Chondrocyte (in vitro differentiated cells): ENCODE data around the gene PITPNM2. TPM values are rescaled to one million over a fixed set of nuclear protein-coding genes. Genes with fewer than 3 reads are reported as not detected.
"Not testable (repeated sequence)": the region's sequence is repeated elsewhere in the genome, so short reads cannot be mapped to it uniquely, and the experiment has no call there.

Experiments
- DNase-seq: peaks from one replicate; pipeline ENCODE4 v3.0.0; 2021; ENCODE audit warnings: mixed read lengths, low spot score
- H3K27ac Mint-ChIP-seq: one replicate; pipeline ENCODE4 v1.8.0; 2021; ENCODE audit warnings: mild to moderate bottlenecking, moderate library complexity, mixed read lengths; ENCODE audit not compliant: unreplicated experiment
- H3K27me3 Mint-ChIP-seq: 2 replicates; pipeline ENCODE4 v1.8.0; 2021; ENCODE audit warnings: low read depth, mixed read lengths
- H3K36me3 Mint-ChIP-seq: 2 replicates; pipeline ENCODE4 v1.8.0; 2021; ENCODE audit warnings: low read depth, mixed read lengths
- H3K4me1 Mint-ChIP-seq: 2 replicates; pipeline ENCODE4 v1.8.0; 2021; ENCODE audit warnings: low read depth, mild to moderate bottlenecking, mixed read lengths
- H3K4me3 Mint-ChIP-seq: one replicate; pipeline ENCODE4 v1.8.0; 2021; ENCODE audit warnings: mild to moderate bottlenecking, moderate library complexity, mixed read lengths; ENCODE audit not compliant: unreplicated experiment
- H3K9me3 Mint-ChIP-seq: 2 replicates; pipeline ENCODE4 v1.8.0; 2021; ENCODE audit warnings: low read depth, mixed read lengths
- CTCF ChIP-seq: fragments of 200-600 bp; sonication (generic); IDR thresholded peaks from 2 replicates; pipeline ENCODE4 v1.5.0; 2021; ENCODE audit warnings: antibody characterized with exemption, mild to moderate bottlenecking, moderate library complexity
- total RNA-seq: library from RNA; stranded (reverse); gene quantifications from 3 replicates; pipeline ENCODE4 v1.2.1, GENCODE V29; 2021

The PITPNM2 gene
- total RNA-seq, 1 donor from 2014 or later = 11.5 TPM

GRCh38 chr12:123105211-123105826, 45.6 kb downstream of the PITPNM2 start:
- peaks cover 17% of the 10 kb centered on the region for H3K4me1 Mint-ChIP-seq
- H3K27ac Mint-ChIP-seq = no peak overlapping the region
- peaks cover 4% of the 10 kb centered on the region for H3K36me3 Mint-ChIP-seq
- no peaks in the 10 kb centered on the region for H3K27me3 Mint-ChIP-seq
- H3K9me3 Mint-ChIP-seq = no peaks in the 10 kb centered on the region
- DNase-seq = no peak
- no peak overlapping the region for H3K4me3 Mint-ChIP-seq
- TF ChIP-seq CTCF = no peak

GRCh38 chr12:123104809-123105208, 46.1 kb downstream of the PITPNM2 start:
- no peak for TF ChIP-seq CTCF

GRCh38 chr12:123104094-123104493, 46.8 kb downstream of the PITPNM2 start:
- H3K36me3 Mint-ChIP-seq = not testable (repeated sequence)

More at GRCh38 chr12:123104809-123105208, 46.1 kb downstream of the PITPNM2 start:
- no peak for DNase-seq
- H3K36me3 Mint-ChIP-seq = peaks cover 4% of the 10 kb centered on the region
- H3K27me3 Mint-ChIP-seq = no peaks in the 10 kb centered on the region
- H3K4me3 Mint-ChIP-seq = no peak overlapping the region
- no peak overlapping the region for H3K27ac Mint-ChIP-seq
- no peaks in the 10 kb centered on the region for H3K9me3 Mint-ChIP-seq
- peaks cover 17% of the 10 kb centered on the region for H3K4me1 Mint-ChIP-seq

GRCh38 chr12:123102781-123103503, 47.9 kb downstream of the PITPNM2 start:
- DNase-seq = no peak
- TF ChIP-seq CTCF = no peak
- no peaks in the 10 kb centered on the region for H3K27me3 Mint-ChIP-seq
- H3K27ac Mint-ChIP-seq = no peak overlapping the region
- peaks cover 13% of the 10 kb centered on the region for H3K4me1 Mint-ChIP-seq
- no peaks in the 10 kb centered on the region for H3K9me3 Mint-ChIP-seq
- peaks cover 4% of the 10 kb centered on the region for H3K36me3 Mint-ChIP-seq
- no peak overlapping the region for H3K4me3 Mint-ChIP-seq

More at GRCh38 chr12:123104094-123104493, 46.8 kb downstream of the PITPNM2 start:
- not testable (repeated sequence) for H3K9me3 Mint-ChIP-seq, H3K27ac Mint-ChIP-seq, H3K27me3 Mint-ChIP-seq, DNase-seq, H3K4me3 Mint-ChIP-seq
- H3K4me1 Mint-ChIP-seq = peaks cover 17% of the 10 kb centered on the region

- H3K27me3 Mint-ChIP-seq = no peaks in the 10 kb centered on the region
- TF ChIP-seq CTCF = no peak
- no peak overlapping the region for H3K4me3 Mint-ChIP-seq
- H3K9me3 Mint-ChIP-seq = no peaks in the 10 kb centered on the region
- H3K27ac Mint-ChIP-seq = no peak overlapping the region
- no peak for DNase-seq
- peaks cover 2% of the 10 kb centered on the region for H3K36me3 Mint-ChIP-seq
- H3K4me1 Mint-ChIP-seq = peaks cover 10% of the 10 kb centered on the region
Measured at GRCh38 chr12:123102366-123102765, 48.5 kb downstream of the PITPNM2 start.
